Right lobe of liver (tissue), 4 donors: Measurements from ENCODE around the gene NDUFV2.

ENCODE experiments used
- CTCF ChIP-seq, 4 donors: fragments of 200-600 bp in 3 of 4; fragments of 450-650 bp in 1 of 4; IDR thresholded peaks; one replicate each; pipeline versions ENCODE4 v1.5.1 to v1.8.0; 2016 to 2022; ENCODE audit warnings: antibody characterized with exemption in 4 of 4, mild to moderate bottlenecking in 2 of 4
- POLR2A ChIP-seq: fragments of 450-650 bp; IDR thresholded peaks from one replicate; pipeline ENCODE4 v1.6.1; 2017; ENCODE audit warnings: antibody characterized with exemption, mild to moderate bottlenecking
- donor health status: DM: no; HTN: no; CAD: no.
- donor health status: DM: no; HTN: no; CAD: no.
- donor health status: DM: no; HTN: yes; CAD: no.

GRCh38 chr18:9135081-9135911 lies 32.8 kb downstream of the NDUFV2 start:
- TF ChIP-seq CTCF (IDR thresholded peaks at IDR 0.05): no peak
- no peak for TF ChIP-seq POLR2A
